ENCODE data around the gene ZC3H12D.

ZC3H12D gene

GRCh38 chr6:149453597-149454345 is 31.0 kb downstream of the ZC3H12D start:
- Histone ChIP-seq H3K4me1 (ENCODE audit: control insufficient read depth in 1 of 2, insufficient read depth in 2 of 2, low read length in 2 of 2) (peaks cover 38 to 43% of the 10 kb centered on the region in 2 donors), H3K4me3 (ENCODE audit: low read depth in 1 of 2, low read length in 2 of 2) (peak overlapping the region; percentile 23 to 24)

GRCh38 chr6:149452037-149452939 is 32.5 kb downstream of the ZC3H12D start:
- H3K4me1 ChIP-seq (ENCODE audit: control insufficient read depth in 1 of 2, insufficient read depth in 2 of 2, low read length in 2 of 2), result peaks cover 38 to 43% of the 10 kb centered on the region in 2 donors
- H3K27ac ChIP-seq (ENCODE audit: low read depth, low read length), result no peak overlapping the region
- H3K9ac ChIP-seq (ENCODE audit: low read depth in 1 of 2, low read length in 2 of 2), result peak overlapping the region in 1 of 2 donors; percentile 25
- H3K4me3 ChIP-seq (ENCODE audit: low read depth in 1 of 2, low read length in 2 of 2), result peak overlapping the region in 1 of 2 donors; percentile 71
- no peaks in the 10 kb centered on the region for H3K36me3 ChIP-seq (ENCODE audit: control insufficient read depth in 1 of 2, insufficient read depth in 2 of 2, low read length in 2 of 2)
- H3K9me3 ChIP-seq (ENCODE audit: control insufficient read depth in 1 of 2, low read length in 2 of 2), result no peaks in the 10 kb centered on the region
- H3K27me3 ChIP-seq (ENCODE audit: control insufficient read depth in 1 of 2, insufficient read depth in 2 of 2, low read length in 2 of 2), result no peaks in the 10 kb centered on the region

More at GRCh38 chr6:149453597-149454345, 31.0 kb downstream of the ZC3H12D start:
- H3K27me3 ChIP-seq (ENCODE audit: control insufficient read depth in 1 of 2, insufficient read depth in 2 of 2, low read length in 2 of 2), result no peaks in the 10 kb centered on the region
- H3K9ac ChIP-seq (ENCODE audit: low read depth in 1 of 2, low read length in 2 of 2), result peak overlapping the region in 1 of 2 donors; percentile 39
- peaks cover 0 to 5% of the 10 kb centered on the region in 2 donors for H3K36me3 ChIP-seq (ENCODE audit: control insufficient read depth in 1 of 2, insufficient read depth in 2 of 2, low read length in 2 of 2)
- no peaks in the 10 kb centered on the region for H3K9me3 ChIP-seq (ENCODE audit: control insufficient read depth in 1 of 2, low read length in 2 of 2)
- H3K27ac ChIP-seq (ENCODE audit: low read depth, low read length), result peak overlapping the region; percentile 47

- H3K4me3 ChIP-seq (ENCODE audit: low read depth in 1 of 2, low read length in 2 of 2), result peak overlapping the region; percentile 47 to 71
- H3K9ac ChIP-seq (ENCODE audit: low read depth in 1 of 2, low read length in 2 of 2), result peak overlapping the region; percentile 18 to 32
- H3K9me3 ChIP-seq (ENCODE audit: control insufficient read depth in 1 of 2, low read length in 2 of 2), result no peaks in the 10 kb centered on the region
- no peaks in the 10 kb centered on the region for H3K36me3 ChIP-seq (ENCODE audit: control insufficient read depth in 1 of 2, insufficient read depth in 2 of 2, low read length in 2 of 2)
- no peaks in the 10 kb centered on the region for H3K27me3 ChIP-seq (ENCODE audit: control insufficient read depth in 1 of 2, insufficient read depth in 2 of 2, low read length in 2 of 2)
- H3K4me1 ChIP-seq (ENCODE audit: control insufficient read depth in 1 of 2, insufficient read depth in 2 of 2, low read length in 2 of 2), result peaks cover 38 to 43% of the 10 kb centered on the region in 2 donors
- no peak overlapping the region for H3K27ac ChIP-seq (ENCODE audit: low read depth, low read length)
Observed at GRCh38 chr6:149451376-149452036, 33.3 kb downstream of the ZC3H12D start.

GRCh38 chr6:149450679-149451375 is 34.0 kb downstream of the ZC3H12D start:
- H3K4me1 ChIP-seq (ENCODE audit: control insufficient read depth in 1 of 2, insufficient read depth in 2 of 2, low read length in 2 of 2), result peaks cover 38 to 43% of the 10 kb centered on the region in 2 donors
- peak overlapping the region; percentile 18 to 32 for H3K9ac ChIP-seq (ENCODE audit: low read depth in 1 of 2, low read length in 2 of 2)
- H3K27ac ChIP-seq (ENCODE audit: low read depth, low read length), result no peak overlapping the region

DNA sequence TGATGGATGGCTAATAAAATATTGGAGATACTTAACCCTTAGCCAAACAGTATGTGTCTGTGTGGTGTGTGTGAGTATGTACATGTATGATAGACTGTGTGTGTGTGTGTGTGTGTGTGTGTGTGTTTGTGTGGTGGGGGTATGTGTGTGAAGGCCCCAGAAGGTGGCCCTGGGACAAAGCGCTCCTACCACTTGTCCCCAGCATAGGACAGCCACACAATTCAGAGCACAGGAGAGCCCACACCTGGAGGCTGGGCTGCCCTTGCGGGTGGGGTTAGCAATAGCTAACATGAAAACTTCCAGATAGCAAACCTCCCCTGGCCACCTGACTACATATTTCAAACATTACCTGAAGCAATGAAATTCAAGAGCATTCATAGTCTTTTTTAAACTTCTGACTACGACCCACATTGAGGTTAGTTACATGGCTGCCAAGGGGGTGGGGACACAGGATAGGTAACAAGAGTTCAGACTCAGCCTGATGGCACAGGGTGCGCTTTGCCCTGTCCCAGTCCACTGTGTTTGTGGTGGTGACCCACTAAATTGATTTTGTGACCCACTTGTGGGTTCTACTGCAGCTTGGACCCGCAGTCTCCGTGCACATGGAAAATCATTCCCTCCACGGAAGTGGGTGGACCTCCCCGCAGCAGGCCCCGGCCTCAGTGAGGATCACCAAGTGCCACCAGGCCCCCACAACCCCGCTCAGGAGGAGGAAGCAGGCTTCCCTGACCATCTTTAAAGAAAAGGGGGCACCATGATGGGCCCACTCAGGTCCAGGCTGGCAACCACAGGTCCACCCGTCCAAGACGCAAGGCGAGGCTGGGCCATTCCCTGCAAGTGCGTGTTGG is 34.8 kb downstream of the ZC3H12D start:
- H3K9me3 ChIP-seq (ENCODE audit: control insufficient read depth in 1 of 2, low read length in 2 of 2), result no peaks in the 10 kb centered on the region
- H3K4me3 ChIP-seq (ENCODE audit: low read depth in 1 of 2, low read length in 2 of 2), result peak overlapping the region; percentile 47 to 71
- H3K27me3 ChIP-seq (ENCODE audit: control insufficient read depth in 1 of 2, insufficient read depth in 2 of 2, low read length in 2 of 2), result no peaks in the 10 kb centered on the region
- no peak overlapping the region for H3K27ac ChIP-seq (ENCODE audit: low read depth, low read length)
- peak overlapping the region; percentile 18 to 32 for H3K9ac ChIP-seq (ENCODE audit: low read depth in 1 of 2, low read length in 2 of 2)
- H3K36me3 ChIP-seq (ENCODE audit: control insufficient read depth in 1 of 2, insufficient read depth in 2 of 2, low read length in 2 of 2), result no peaks in the 10 kb centered on the region
- peaks cover 37 to 40% of the 10 kb centered on the region in 2 donors for H3K4me1 ChIP-seq (ENCODE audit: control insufficient read depth in 1 of 2, insufficient read depth in 2 of 2, low read length in 2 of 2)

More at GRCh38 chr6:149450679-149451375, 34.0 kb downstream of the ZC3H12D start:
- no peaks in the 10 kb centered on the region for H3K36me3 ChIP-seq (ENCODE audit: control insufficient read depth in 1 of 2, insufficient read depth in 2 of 2, low read length in 2 of 2)
- H3K27me3 ChIP-seq (ENCODE audit: control insufficient read depth in 1 of 2, insufficient read depth in 2 of 2, low read length in 2 of 2), result no peaks in the 10 kb centered on the region
- H3K9me3 ChIP-seq (ENCODE audit: control insufficient read depth in 1 of 2, low read length in 2 of 2), result no peaks in the 10 kb centered on the region
- H3K4me3 ChIP-seq (ENCODE audit: low read depth in 1 of 2, low read length in 2 of 2), result peak overlapping the region; percentile 47 to 71

- Histone ChIP-seq H3K36me3 (ENCODE audit: control insufficient read depth in 1 of 2, insufficient read depth in 2 of 2, low read length in 2 of 2) (no peaks in the 10 kb centered on the region), H3K27me3 (ENCODE audit: control insufficient read depth in 1 of 2, insufficient read depth in 2 of 2, low read length in 2 of 2) (no peaks in the 10 kb centered on the region), H3K9ac (ENCODE audit: low read depth in 1 of 2, low read length in 2 of 2) (no peak overlapping the region), H3K27ac (ENCODE audit: low read depth, low read length) (no peak overlapping the region), H3K4me3 (ENCODE audit: low read depth in 1 of 2, low read length in 2 of 2) (no peak overlapping the region), H3K4me1 (ENCODE audit: control insufficient read depth in 1 of 2, insufficient read depth in 2 of 2, low read length in 2 of 2) (peaks cover 27 to 29% of the 10 kb centered on the region in 2 donors), H3K9me3 (ENCODE audit: control insufficient read depth in 1 of 2, low read length in 2 of 2) (no peaks in the 10 kb centered on the region)
Observed at GRCh38 chr6:149448821-149449453, 35.9 kb downstream of the ZC3H12D start.

- Histone ChIP-seq H3K27me3 (ENCODE audit: control insufficient read depth in 1 of 2, insufficient read depth in 2 of 2, low read length in 2 of 2) (no peaks in the 10 kb centered on the region), H3K9ac (ENCODE audit: low read depth in 1 of 2, low read length in 2 of 2) (no peak overlapping the region), H3K9me3 (ENCODE audit: control insufficient read depth in 1 of 2, low read length in 2 of 2) (no peaks in the 10 kb centered on the region), H3K36me3 (ENCODE audit: control insufficient read depth in 1 of 2, insufficient read depth in 2 of 2, low read length in 2 of 2) (no peaks in the 10 kb centered on the region), H3K27ac (ENCODE audit: low read depth, low read length) (no peak overlapping the region), H3K4me3 (ENCODE audit: low read depth in 1 of 2, low read length in 2 of 2) (no peak overlapping the region), H3K4me1 (ENCODE audit: control insufficient read depth in 1 of 2, insufficient read depth in 2 of 2, low read length in 2 of 2) (peaks cover 10% of the 10 kb centered on the region in 2 donors)
Observed at GRCh38 chr6:149446791-149447376, 37.9 kb downstream of the ZC3H12D start.

DNA sequence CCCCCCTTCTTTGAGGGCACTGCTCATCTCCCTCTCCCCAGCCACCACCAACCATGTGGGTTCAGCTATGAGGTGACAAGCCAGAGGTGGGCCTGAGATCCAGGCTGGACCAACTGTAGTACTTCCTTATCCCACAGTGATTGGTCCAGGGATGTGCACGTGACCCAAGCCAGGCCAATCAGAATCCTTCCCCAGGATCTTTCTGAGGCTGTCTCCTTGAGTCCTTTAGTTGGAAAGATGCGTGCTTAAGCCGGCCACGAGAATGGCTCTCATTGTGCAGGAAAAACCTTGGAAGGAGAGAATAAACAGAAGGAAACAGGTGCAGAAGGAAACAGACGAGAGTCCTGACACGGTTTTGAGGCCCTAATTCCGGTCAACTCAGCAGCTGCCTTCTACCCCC is 39.2 kb downstream of the ZC3H12D start:
- no peak overlapping the region for H3K4me3 ChIP-seq (ENCODE audit: low read depth in 1 of 2, low read length in 2 of 2)
- H3K36me3 ChIP-seq (ENCODE audit: control insufficient read depth in 1 of 2, insufficient read depth in 2 of 2, low read length in 2 of 2), result no peaks in the 10 kb centered on the region

More for the DNA sequence above, 39.2 kb downstream of the ZC3H12D start:
- Histone ChIP-seq H3K27me3 (ENCODE audit: control insufficient read depth in 1 of 2, insufficient read depth in 2 of 2, low read length in 2 of 2) (no peaks in the 10 kb centered on the region), H3K9ac (ENCODE audit: low read depth in 1 of 2, low read length in 2 of 2) (no peak overlapping the region), H3K27ac (ENCODE audit: low read depth, low read length) (no peak overlapping the region), H3K9me3 (ENCODE audit: control insufficient read depth in 1 of 2, low read length in 2 of 2) (no peaks in the 10 kb centered on the region), H3K4me1 (ENCODE audit: control insufficient read depth in 1 of 2, insufficient read depth in 2 of 2, low read length in 2 of 2) (peaks cover 5 to 11% of the 10 kb centered on the region in 2 donors)
